GM12878 (cell line): ENCODE measurements around the gene PPDPF. TPM values are rescaled to one million over a fixed set of nuclear protein-coding genes. Genes with fewer than 3 reads are reported as not detected.
A peak's percentile ranks its signal among the peaks of the same experiment; 100 is the strongest.

Experiments used
- ATAC-seq: fragments of 200-7000 bp; cut with Tn5 transposase; 3 replicates; pipeline ENCODE4 v1.9.1; 2020; ENCODE audit warnings: mild to moderate bottlenecking, moderate library complexity
- BruUV-seq: library from RNA; stranded (reverse); fragments of 400-500 nt; replicated peaks from 2 replicates; lab custom pipeline; 2021; lab: Mats Ljungman, UMichigan
- CTCF ChIA-PET: fragments of 300-600 bp; sonication (Branson Sonifier 250); formaldehyde crosslinking; extraction: SDS; loops from one replicate; lab custom pipeline; 2021; ENCODE audit warnings: inconsistent platforms; lab: Yijun Ruan, JAX
- POLR2A ChIA-PET: fragments of 350-600 bp; formaldehyde crosslinking; extraction: SDS; loops from one replicate; lab custom pipeline; 2021; ENCODE audit warnings: inconsistent platforms; lab: Charles Lee
- RAD21 ChIA-PET: fragments of 300-600 bp; sonication (Branson Sonifier 250); formaldehyde crosslinking; loops from one replicate; lab custom pipeline; 2023; ENCODE audit warnings: antibody characterized with exemption; ENCODE audit not compliant: unreplicated experiment; lab: Charles Lee
- SMC1A ChIA-PET: fragments of 300-600 bp; sonication (Branson Sonifier 250); formaldehyde crosslinking; loops from one replicate; lab custom pipeline; 2023; ENCODE audit not compliant: unreplicated experiment, uncharacterized antibody; lab: Charles Lee
- DNase-seq: peaks from one replicate; pipeline ENCODE4 v3.0.0-alpha.2; 2011; ENCODE audit warnings: low read depth, low spot score
- FAIRE-seq: peaks from 3 replicates; lab custom pipeline; 2011; peaks lifted over from hg19 to GRCh38; lab: Jason Lieb, UNC
- H2AFZ ChIP-seq: 2 replicates; pipeline ENCODE4 v1.6.0; 2011; ENCODE audit warnings: low read depth, low read length, control low read depth; ENCODE audit not compliant: control insufficient read depth
- H3K27ac ChIP-seq: 2 replicates; pipeline ENCODE4 v1.5.1; 2011; ENCODE audit warnings: control low read depth; ENCODE audit not compliant: control insufficient read depth, insufficient read depth
- H3K27me3 ChIP-seq, 2 experiments: replicated peaks in 1 of 2; 2 replicates each; pipeline versions ENCODE4 v1.6.0 to v1.6.1; 2011; ENCODE audit warnings: low read length in 1 of 2; ENCODE audit not compliant: control insufficient read depth in 2 of 2, insufficient read depth in 2 of 2
- H3K36me3 ChIP-seq, 2 experiments: 2 replicates each; pipeline ENCODE4 v1.5.1; 2011; ENCODE audit warnings: low read length in 1 of 2; ENCODE audit not compliant: control insufficient read depth in 2 of 2, insufficient read depth in 2 of 2
- H3K4me1 ChIP-seq: 2 replicates; pipeline ENCODE4 v1.6.1; 2011; ENCODE audit warnings: mild to moderate bottlenecking, low read length, moderate library complexity, mixed read lengths; ENCODE audit not compliant: control insufficient read depth, insufficient read depth
- H3K4me2 ChIP-seq: 2 replicates; pipeline ENCODE4 v1.6.0; 2011; ENCODE audit warnings: control low read depth; ENCODE audit not compliant: control insufficient read depth, insufficient read depth
- H3K4me3 ChIP-seq: fragments of 200-600 bp; sonication (generic); 2 replicates; pipeline ENCODE4 v1.5.1; 2016
- H3K79me2 ChIP-seq: 2 replicates; pipeline ENCODE4 v1.6.0; 2011; ENCODE audit warnings: low read length; ENCODE audit not compliant: control insufficient read depth, insufficient read depth
- H3K9ac ChIP-seq: 2 replicates; pipeline ENCODE4 v1.8.0; 2011; ENCODE audit warnings: low read length, control low read depth, mixed read lengths; ENCODE audit not compliant: control insufficient read depth, insufficient read depth
- H3K9me3 ChIP-seq: replicated peaks from 3 replicates; pipeline ENCODE4 v1.5.1; 2011; ENCODE audit warnings: mild to moderate bottlenecking, low read length; ENCODE audit not compliant: control insufficient read depth, insufficient read depth
- H4K20me1 ChIP-seq: 2 replicates; pipeline ENCODE4 v1.6.0; 2011; ENCODE audit not compliant: control insufficient read depth, insufficient read depth
- POLR2A ChIP-seq: IDR thresholded peaks from 2 replicates; pipeline ENCODE4 v1.6.1; 2011; ENCODE audit warnings: low read depth, mild to moderate bottlenecking, low read length
- ZBTB4 ChIP-seq: fragments of 450-650 bp; formaldehyde crosslinking; IDR thresholded peaks from 2 replicates; pipeline ENCODE4 v1.4.0; 2022; ENCODE audit warnings: mild to moderate bottlenecking, moderate library complexity
- WGBS: methylation state at CpG from one replicate; pipeline ENCODE4 v1.1.6; 2016; ENCODE audit warnings: low lambda C conversion rate; ENCODE audit not compliant: insufficient replicate concordance, insufficient coverage; ENCODE audit errors: missing lambda C conversion rate; 5-methylcytosine and 5-hydroxymethylcytosine counted together
- in situ Hi-C: fragments of 300-500 bp; cut with MboI; formaldehyde crosslinking; loops from 9 replicates; pipeline ENCODE4 v1.14.3; 2018; ENCODE audit warnings: mixed read lengths
- intact Hi-C: fragments of 100-400 bp; cut with micrococcal nuclease; formaldehyde crosslinking; loops from one replicate; pipeline ENCODE4 v1.14.2; 2022; ENCODE audit not compliant: unreplicated experiment
- polyA plus RNA-seq, 11 experiments: library from polyadenylated mRNA; depleted of rRNA in 4 of 11; unstranded in 6 of 11; stranded (reverse) in 5 of 11; fragments of >200 nt; fragmentation: Nextera tagmentation in 4 of 11; fragmentation: Illumina TruSeq in 1 of 11; extraction: Ambion mirVana in 4 of 11; extraction: Trizol in 1 of 11; gene quantifications; 1 replicate in 1 of 11; 2 replicates in 10 of 11; pipeline versions ENCODE4 v1.2.1 to v1.2.3, GENCODE V29; 2011 to 2016; ENCODE audit warnings: inconsistent platforms in 2 of 11, missing spikeins in 2 of 11, low read depth in 1 of 11
- total RNA-seq, 4 experiments: library from RNA; depleted of rRNA in 3 of 4; stranded (reverse); fragments of >200 nt in 3 of 4; fragmentation: Illumina TruSeq in 1 of 4; extraction: Trizol in 1 of 4; gene quantifications; 2 replicates each; pipeline versions ENCODE4 v1.2.1 to v1.2.3, GENCODE V29; 2013 to 2021

Gene PPDPF
- total and polyA plus RNA-seq, 10 of the 15 experiments (the other 5 are each of a cell fraction or from before 2014, with no cell fraction given), result 0.32 to 154 (median 22.8) TPM

- 98% methylated on average over 22 of the region's 26 CpGs for WGBS
- H2AFZ ChIP-seq, result no peak overlapping the region
- H3K36me3 ChIP-seq, result no peaks in the 10 kb centered on the region; a peak in 1 of 4 replicates
- H3K9ac ChIP-seq, result no peak overlapping the region
- SMC1A ChIA-PET, result no interaction called here
- CTCF ChIA-PET, result interaction anchor here (1.1 kb wide), 1 partner anchor 23 kb away, joined by 3 read pairs; no protein-coding TSS in a partner anchor
- H3K9me3 ChIP-seq, result no peaks in the 10 kb centered on the region; the same call in 2 of the 3 replicates
- ATAC-seq (no peak), DNase-seq (no peak), FAIRE-seq (no peak)
- no TSS peak for BruUV-seq
- H3K79me2 ChIP-seq, result no peaks in the 10 kb centered on the region
- TF ChIP-seq ZBTB4 (CRISPR knock-in tag) (no peak), POLR2A (peak; percentile 38; the same call in 1 of the 2 replicates)
- no peak overlapping the region for H3K4me2 ChIP-seq
- POLR2A ChIA-PET, result no interaction called here
- RAD21 ChIA-PET, result no interaction called here
- intact Hi-C loops (no loop called here), in situ Hi-C loops (no loop called here)
- H3K27ac ChIP-seq, result no peak overlapping the region
- H3K27me3 ChIP-seq, result no peaks in the 10 kb centered on the region
- H4K20me1 ChIP-seq, result no peaks in the 10 kb centered on the region
- no peaks in the 10 kb centered on the region for H3K4me1 ChIP-seq
- H3K4me3 ChIP-seq, result no peak overlapping the region
Measured at GRCh38 chr20:63560856-63561609, 40.5 kb downstream of the PPDPF start.
